ENCODE data around the gene PPM1E.
A peak's percentile ranks its signal among the peaks of the same experiment; 100 is the strongest.

PPM1E gene

GRCh38 chr17:59011975-59012374, 256.3 kb downstream of the PPM1E start:
- no peak for TF ChIP-seq POLR2A (IDR thresholded peaks at IDR 0.05; ENCODE audit: low read depth, low read length)
- FAIRE-seq, result peak; percentile 6
- DNase-seq (ENCODE audit: insufficient read length, low spot score), result no peak

- no peak for FAIRE-seq
- no peak for TF ChIP-seq POLR2A (IDR thresholded peaks at IDR 0.05; ENCODE audit: low read depth, low read length)
Measured at GRCh38 chr17:59018019-59018418, 262.4 kb downstream of the PPM1E start.

GRCh38 chr17:59024916-59025315, 269.3 kb downstream of the PPM1E start:
- FAIRE-seq (peak; percentile 55), DNase-seq (ENCODE audit: insufficient read length, low spot score) (no peak)
- TF ChIP-seq POLR2A (IDR thresholded peaks at IDR 0.05; ENCODE audit: low read depth, low read length), result no peak

More at GRCh38 chr17:59018019-59018418, 262.4 kb downstream of the PPM1E start:
- no peak for DNase-seq (ENCODE audit: insufficient read length, low spot score)

- DNase-seq (ENCODE audit: insufficient read length, low spot score), result no peak
- peak; percentile 36 for FAIRE-seq
- TF ChIP-seq POLR2A (IDR thresholded peaks at IDR 0.05; ENCODE audit: low read depth, low read length), result no peak
Measured at GRCh38 chr17:59026176-59026939, 270.7 kb downstream of the PPM1E start.

- TF ChIP-seq POLR2A (IDR thresholded peaks at IDR 0.05; ENCODE audit: low read depth, low read length), result no peak
- FAIRE-seq, result no peak
- no peak for DNase-seq (ENCODE audit: insufficient read length, low spot score)
Measured at GRCh38 chr17:59027750-59028149, 272.1 kb downstream of the PPM1E start.

- DNase-seq (ENCODE audit: insufficient read length, low spot score) (no peak), FAIRE-seq (no peak)
- TF ChIP-seq POLR2A (IDR thresholded peaks at IDR 0.05; ENCODE audit: low read depth, low read length), result no peak
Measured at GRCh38 chr17:59028328-59028727, 272.7 kb downstream of the PPM1E start.

- no peak for TF ChIP-seq POLR2A (IDR thresholded peaks at IDR 0.05; ENCODE audit: low read depth, low read length)
- DNase-seq (ENCODE audit: insufficient read length, low spot score) (no peak), FAIRE-seq (no peak)
Measured at GRCh38 chr17:59030811-59031210, 275.2 kb downstream of the PPM1E start.
